DND-41 (cell line): Measurements from ENCODE around the gene PTPRD.

Experiments
- ATAC-seq: fragments of 200-7000 bp; cut with Tn5 transposase; 3 replicates; pipeline ENCODE4 v1.9.1; 2021; ENCODE audit warnings: low read depth; ENCODE audit not compliant: insufficient read depth
- DNase-seq: peaks from one replicate; pipeline ENCODE4 v3.0.0-alpha.2; 2020
- H2AFZ ChIP-seq: 2 replicates; pipeline ENCODE4 v1.6.0; 2012; ENCODE audit warnings: low read depth, low read length
- H3K27ac ChIP-seq: 2 replicates; pipeline ENCODE4 v1.5.1; 2012; ENCODE audit warnings: low read length, inconsistent platforms
- H3K27me3 ChIP-seq: fragments of 200-600 bp; sonication (generic); 2 replicates; pipeline ENCODE4 v1.6.0; 2012; ENCODE audit warnings: low read length, mild to moderate bottlenecking, inconsistent platforms; ENCODE audit not compliant: insufficient read depth, poor library complexity
- H3K36me3 ChIP-seq: 2 replicates; pipeline ENCODE4 v1.5.1; 2012; ENCODE audit warnings: low read length, inconsistent platforms; ENCODE audit not compliant: insufficient read depth
- H3K4me1 ChIP-seq: 2 replicates; pipeline ENCODE4 v1.5.1; 2012; ENCODE audit warnings: mild to moderate bottlenecking, low read length; ENCODE audit not compliant: insufficient read depth
- H3K4me2 ChIP-seq: 2 replicates; pipeline ENCODE4 v1.6.0; 2012; ENCODE audit warnings: mild to moderate bottlenecking, moderate library complexity, low read length, inconsistent platforms; ENCODE audit not compliant: insufficient read depth
- H3K4me3 ChIP-seq, 2 experiments: fragments of 200-600 bp in 1 of 2; shearing (Covaris generic) in 1 of 2; 2 replicates each; pipeline ENCODE4 v1.5.1; 2012 to 2016; ENCODE audit warnings: inconsistent platforms in 2 of 2, low read length in 2 of 2, mild to moderate bottlenecking in 2 of 2, low read depth in 1 of 2, moderate library complexity in 1 of 2
- H3K79me2 ChIP-seq: 2 replicates; pipeline ENCODE4 v1.6.0; 2012; ENCODE audit warnings: low read length, inconsistent platforms; ENCODE audit not compliant: insufficient read depth
- H3K9ac ChIP-seq: 2 replicates; pipeline ENCODE4 v1.6.0; 2012; ENCODE audit warnings: low read depth, mild to moderate bottlenecking, inconsistent platforms, low read length, moderate library complexity
- H3K9me3 ChIP-seq: 2 replicates; pipeline ENCODE4 v1.5.1; 2012; ENCODE audit warnings: low read length, moderate library complexity, mild to moderate bottlenecking, inconsistent platforms; ENCODE audit not compliant: insufficient read depth, severe bottlenecking
- H4K20me1 ChIP-seq: 2 replicates; pipeline ENCODE4 v1.6.0; 2012; ENCODE audit warnings: low read length; ENCODE audit not compliant: insufficient read depth
- CTCF ChIP-seq: IDR thresholded peaks from 2 replicates; pipeline ENCODE4 v1.5.1; 2012; ENCODE audit warnings: borderline replicate concordance, low read length, moderate library complexity, mild to moderate bottlenecking; ENCODE audit not compliant: poor library complexity, severe bottlenecking; ENCODE audit errors: extremely low read depth
- EZH2 ChIP-seq: IDR thresholded peaks from 3 replicates; pipeline ENCODE4 v1.6.1; 2012; ENCODE audit warnings: borderline replicate concordance, low read depth, mild to moderate bottlenecking, moderate library complexity, low read length, inconsistent platforms; ENCODE audit not compliant: severe bottlenecking

The PTPRD gene

GRCh38 chr9:8857926-8858595 lies 1754.7 kb downstream of the PTPRD start:
- H3K4me1 ChIP-seq = peaks cover 34% of the 10 kb centered on the region
- peaks cover 13% of the 10 kb centered on the region for H3K79me2 ChIP-seq
- peak overlapping the region; percentile 75 for H3K4me2 ChIP-seq
- TF ChIP-seq EZH2 (no peak), CTCF (no peak)
- H2AFZ ChIP-seq = peak overlapping the region; percentile 98
- peak overlapping the region; percentile 72 for H3K27ac ChIP-seq
- H4K20me1 ChIP-seq = no peaks in the 10 kb centered on the region; the same call in 1 of the 2 replicates
- H3K9me3 ChIP-seq = no peaks in the 10 kb centered on the region
- H3K36me3 ChIP-seq = no peaks in the 10 kb centered on the region
- peak; percentile 87 for ATAC-seq
- H3K4me3 ChIP-seq = peak overlapping the region; percentile 95 to 97
- no peaks in the 10 kb centered on the region for H3K27me3 ChIP-seq
- H3K9ac ChIP-seq = peak overlapping the region; percentile 80
- DNase-seq = peak; percentile 84

- peaks cover 13% of the 10 kb centered on the region for H3K79me2 ChIP-seq
- H2AFZ ChIP-seq = peak overlapping the region; percentile 98
- H3K4me2 ChIP-seq = peak overlapping the region; percentile 75
- H4K20me1 ChIP-seq = no peaks in the 10 kb centered on the region; the same call in 1 of the 2 replicates
- peak overlapping the region; percentile 72 for H3K27ac ChIP-seq
- H3K9me3 ChIP-seq = no peaks in the 10 kb centered on the region
- DNase-seq (peak; percentile 30), ATAC-seq (peak; percentile 54)
- peak overlapping the region; percentile 80 for H3K9ac ChIP-seq
- H3K4me1 ChIP-seq = peaks cover 34% of the 10 kb centered on the region
- no peaks in the 10 kb centered on the region for H3K36me3 ChIP-seq
- TF ChIP-seq EZH2 (no peak), CTCF (peak; percentile 25)
- peak overlapping the region; percentile 95 to 97 for H3K4me3 ChIP-seq
- H3K27me3 ChIP-seq = no peaks in the 10 kb centered on the region
These were observed 1755.5 kb downstream of the PTPRD start for GRCh38 chr9:8857068-8857925.

GRCh38 chr9:8856396-8857067 lies 1756.3 kb downstream of the PTPRD start:
- TF ChIP-seq EZH2 (no peak), CTCF (no peak)
- Histone ChIP-seq H3K36me3 (no peaks in the 10 kb centered on the region), H4K20me1 (no peaks in the 10 kb centered on the region; the same call in 1 of the 2 replicates), H3K9me3 (no peaks in the 10 kb centered on the region), H2AFZ (peak overlapping the region; percentile 98), H3K9ac (peak overlapping the region; percentile 80), H3K4me3 (peak overlapping the region; percentile 95 to 97; a peak in 3 of 4 replicates), H3K27ac (peak overlapping the region; percentile 72; the same call in 1 of the 2 replicates), H3K4me1 (peaks cover 34% of the 10 kb centered on the region), H3K27me3 (no peaks in the 10 kb centered on the region), H3K4me2 (peak overlapping the region; percentile 75), H3K79me2 (peaks cover 13% of the 10 kb centered on the region)
- no peak for DNase-seq
- no peak for ATAC-seq
